Measurements from ENCODE around the gene EGR1. TPM values are rescaled to one million over a fixed set of nuclear protein-coding genes. Genes with fewer than 3 reads are reported as not detected.

EGR1 gene
- total RNA-seq, 1 donor from 2014 or later = 25.1 TPM

GRCh38 chr5:138440159-138441073 is 24.9 kb upstream of the EGR1 start:
- H3K27me3 ChIP-seq = no peaks in the 10 kb centered on the region
- peak overlapping the region; percentile 74 for H3K9ac ChIP-seq
- Mint-ChIP-seq H3K36me3 (peaks cover 14% of the 10 kb centered on the region), H3K9me3 (no peaks in the 10 kb centered on the region), H3K27me3 (ENCODE audit: insufficient read depth, low read depth) (peaks cover 11% of the 10 kb centered on the region), H3K4me3 (peak overlapping the region; percentile 92), H3K27ac (peak overlapping the region; percentile 14), H3K4me1 (peaks cover 36% of the 10 kb centered on the region)
- TF ChIP-seq EZH2phosphoT487 (IDR thresholded peaks at IDR 0.05) (no peak), EZH2 (IDR thresholded peaks at IDR 0.05) (no peak)
- TF ChIP-seq, protein P1, sequence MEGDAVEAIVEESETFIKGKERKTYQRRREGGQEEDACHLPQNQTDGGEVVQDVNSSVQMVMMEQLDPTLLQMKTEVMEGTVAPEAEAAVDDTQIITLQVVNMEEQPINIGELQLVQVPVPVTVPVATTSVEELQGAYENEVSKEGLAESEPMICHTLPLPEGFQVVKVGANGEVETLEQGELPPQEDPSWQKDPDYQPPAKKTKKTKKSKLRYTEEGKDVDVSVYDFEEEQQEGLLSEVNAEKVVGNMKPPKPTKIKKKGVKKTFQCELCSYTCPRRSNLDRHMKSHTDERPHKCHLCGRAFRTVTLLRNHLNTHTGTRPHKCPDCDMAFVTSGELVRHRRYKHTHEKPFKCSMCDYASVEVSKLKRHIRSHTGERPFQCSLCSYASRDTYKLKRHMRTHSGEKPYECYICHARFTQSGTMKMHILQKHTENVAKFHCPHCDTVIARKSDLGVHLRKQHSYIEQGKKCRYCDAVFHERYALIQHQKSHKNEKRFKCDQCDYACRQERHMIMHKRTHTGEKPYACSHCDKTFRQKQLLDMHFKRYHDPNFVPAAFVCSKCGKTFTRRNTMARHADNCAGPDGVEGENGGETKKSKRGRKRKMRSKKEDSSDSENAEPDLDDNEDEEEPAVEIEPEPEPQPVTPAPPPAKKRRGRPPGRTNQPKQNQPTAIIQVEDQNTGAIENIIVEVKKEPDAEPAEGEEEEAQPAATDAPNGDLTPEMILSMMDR (IDR thresholded peaks at IDR 0.05) = no peak
- H3K27ac ChIP-seq = no peak overlapping the region
- H3K9me3 ChIP-seq (ENCODE audit: low read depth) = no peaks in the 10 kb centered on the region
- H4K20me1 ChIP-seq (ENCODE audit: low read depth) = peaks cover 22% of the 10 kb centered on the region
- H3K79me2 ChIP-seq (ENCODE audit: low read depth) = peaks cover 16% of the 10 kb centered on the region
- H3K4me1 ChIP-seq = peaks cover 27% of the 10 kb centered on the region
- DNase-seq (ENCODE audit: low spot score) = no peak
- peak overlapping the region; percentile 93 for H3K4me2 ChIP-seq
- H3K36me3 ChIP-seq = peaks cover 8% of the 10 kb centered on the region
- peaks cover 38% of the 10 kb centered on the region for H3F3A ChIP-seq (ENCODE audit: low read depth)
- peak overlapping the region; percentile 76 for H3K4me3 ChIP-seq
- H2AFZ ChIP-seq (replicated peaks) = no peak overlapping the region

DNA sequence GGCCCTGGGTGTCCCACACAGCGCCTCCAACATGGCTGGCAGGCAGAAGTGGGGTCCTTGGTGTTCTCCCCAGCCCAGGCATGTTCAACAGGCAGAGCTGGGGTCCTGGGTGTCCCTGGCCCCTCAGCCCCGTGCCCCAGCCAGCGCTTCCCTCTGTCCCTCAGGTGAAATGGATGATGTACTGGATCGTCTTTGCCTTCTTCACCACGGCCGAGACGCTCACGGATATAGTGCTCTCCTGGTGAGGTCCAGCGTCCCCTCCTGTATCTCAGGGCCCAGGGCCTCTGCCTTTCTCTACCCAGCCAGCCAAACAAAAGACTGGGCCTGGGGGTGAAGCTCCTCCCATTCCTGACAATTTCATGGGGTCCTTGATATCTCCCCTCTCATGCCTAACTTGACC is 24.1 kb upstream of the EGR1 start:
- no peak for DNase-seq (ENCODE audit: low spot score)
- Histone ChIP-seq H3K9me3 (ENCODE audit: low read depth) (no peaks in the 10 kb centered on the region), H3K4me2 (no peak overlapping the region), H3K4me3 (no peak overlapping the region), H4K20me1 (ENCODE audit: low read depth) (peaks cover 22% of the 10 kb centered on the region), H3K9ac (no peak overlapping the region), H3F3A (ENCODE audit: low read depth) (peaks cover 32% of the 10 kb centered on the region), H3K27ac (no peak overlapping the region), H3K4me1 (peaks cover 27% of the 10 kb centered on the region), H2AFZ (replicated peaks) (no peak overlapping the region), H3K36me3 (peaks cover 6% of the 10 kb centered on the region), H3K27me3 (no peaks in the 10 kb centered on the region), H3K79me2 (ENCODE audit: low read depth) (peaks cover 16% of the 10 kb centered on the region)
- peaks cover 36% of the 10 kb centered on the region for H3K4me1 Mint-ChIP-seq
- no peaks in the 10 kb centered on the region for H3K9me3 Mint-ChIP-seq
- no peak overlapping the region for H3K27ac Mint-ChIP-seq
- no peak overlapping the region for H3K4me3 Mint-ChIP-seq
- H3K36me3 Mint-ChIP-seq = peaks cover 10% of the 10 kb centered on the region
- TF ChIP-seq, protein P1 (IDR thresholded peaks at IDR 0.05) = no peak
- TF ChIP-seq EZH2phosphoT487 (IDR thresholded peaks at IDR 0.05) (no peak), EZH2 (IDR thresholded peaks at IDR 0.05) (no peak)
- H3K27me3 Mint-ChIP-seq (ENCODE audit: insufficient read depth, low read depth) = peaks cover 11% of the 10 kb centered on the region

DNA sequence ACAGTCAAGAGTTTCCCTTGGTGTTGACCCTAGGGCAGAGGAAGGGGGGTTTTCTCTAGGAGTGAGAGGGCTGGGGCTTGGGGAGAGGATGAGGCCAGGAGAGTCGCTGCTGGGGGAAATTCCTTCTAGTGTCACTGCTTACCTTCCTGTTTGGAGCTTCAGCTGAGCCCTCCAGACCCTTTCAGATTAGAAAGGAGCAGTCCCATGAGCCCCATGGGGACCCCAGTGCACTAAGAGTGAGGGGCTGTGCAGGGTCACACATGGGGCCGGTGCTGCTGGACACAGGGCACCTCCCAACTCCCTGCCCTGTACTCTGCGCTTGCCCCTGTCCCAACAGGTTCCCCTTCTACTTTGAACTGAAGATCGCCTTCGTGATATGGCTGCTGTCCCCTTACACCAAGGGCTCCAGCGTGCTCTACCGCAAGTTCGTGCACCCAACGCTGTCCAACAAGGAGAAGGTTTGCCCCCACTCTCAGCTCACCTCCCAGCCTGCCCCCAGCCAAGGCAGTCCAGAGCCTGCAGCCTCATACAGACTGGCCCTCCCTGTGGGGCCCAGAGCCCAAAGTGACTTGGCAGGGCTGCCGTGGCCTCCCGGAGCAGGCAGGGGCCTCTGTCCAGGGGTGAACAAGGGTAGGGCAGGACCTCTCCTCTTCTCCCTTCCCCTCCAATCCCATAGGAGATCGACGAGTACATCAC is 21.1 kb upstream of the EGR1 start:
- peaks cover 16% of the 10 kb centered on the region for H3K79me2 ChIP-seq (ENCODE audit: low read depth)
- TF ChIP-seq EZH2phosphoT487 (IDR thresholded peaks at IDR 0.05) = no peak
- TF ChIP-seq, protein P1 (IDR thresholded peaks at IDR 0.05) = no peak
- TF ChIP-seq EZH2 (IDR thresholded peaks at IDR 0.05) = no peak
- Mint-ChIP-seq H3K27ac (peak overlapping the region; percentile 70), H3K4me3 (no peak overlapping the region), H3K4me1 (peaks cover 31% of the 10 kb centered on the region), H3K27me3 (ENCODE audit: insufficient read depth, low read depth) (peaks cover 9% of the 10 kb centered on the region), H3K36me3 (peaks cover 10% of the 10 kb centered on the region), H3K9me3 (no peaks in the 10 kb centered on the region)
- H3K9me3 ChIP-seq (ENCODE audit: low read depth) = no peaks in the 10 kb centered on the region
- H3F3A ChIP-seq (ENCODE audit: low read depth) = peaks cover 7% of the 10 kb centered on the region
- peaks cover 7% of the 10 kb centered on the region for H4K20me1 ChIP-seq (ENCODE audit: low read depth)
- no peak overlapping the region for H3K9ac ChIP-seq
- H3K4me2 ChIP-seq = no peak overlapping the region
- H3K27ac ChIP-seq = no peak overlapping the region
- peaks cover 24% of the 10 kb centered on the region for H3K4me1 ChIP-seq
- no peak for DNase-seq (ENCODE audit: low spot score)
- H2AFZ ChIP-seq (replicated peaks) = no peak overlapping the region
- H3K27me3 ChIP-seq = no peaks in the 10 kb centered on the region
- H3K4me3 ChIP-seq = no peak overlapping the region
- H3K36me3 ChIP-seq = no peaks in the 10 kb centered on the region
